ENCODE measurements around the gene WHRN.
A peak's percentile ranks its signal among the peaks of the same experiment; 100 is the strongest.

WHRN gene

DNA sequence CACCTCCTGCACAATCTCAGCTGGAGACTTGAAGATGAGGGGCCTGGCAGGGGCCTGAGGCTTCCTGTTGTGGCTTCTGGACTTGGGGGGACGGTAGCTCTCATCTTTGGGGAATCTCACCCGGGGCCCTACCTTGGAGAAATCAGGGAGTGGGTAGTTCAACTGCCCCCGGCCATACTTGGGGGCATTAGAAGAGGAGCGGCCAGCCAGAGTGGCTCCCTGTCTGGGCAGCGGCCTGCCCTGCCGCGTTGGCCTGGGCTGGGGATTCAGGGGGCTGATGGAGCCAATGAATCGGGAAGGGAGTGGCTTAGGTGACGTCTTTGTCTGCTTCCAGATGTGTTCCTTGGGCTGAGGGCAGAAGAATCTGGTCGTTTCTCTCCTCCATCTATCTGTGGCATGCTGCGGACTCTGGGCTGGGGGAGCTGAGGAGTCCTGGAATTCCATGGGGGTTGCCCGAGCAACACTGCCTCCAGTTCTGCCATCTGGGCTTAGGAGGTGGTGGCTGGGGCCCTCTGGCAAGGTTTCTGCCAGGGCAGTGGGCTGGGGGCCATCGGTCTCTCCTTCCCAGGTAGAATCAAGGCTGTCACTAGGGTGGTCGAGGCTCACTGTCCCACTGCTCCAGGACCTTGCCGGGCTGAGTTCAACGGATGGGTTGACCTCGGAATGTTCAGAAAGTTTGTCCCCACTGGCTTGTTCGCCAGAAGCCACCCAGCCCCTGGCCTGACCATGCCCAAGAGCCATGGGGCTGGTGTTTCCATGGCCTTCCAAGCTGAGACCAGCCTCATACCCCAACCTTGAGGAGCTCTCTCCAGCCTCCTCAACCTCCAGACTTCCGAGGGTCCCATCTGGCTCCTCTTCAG, 128.5 kb downstream of the WHRN start:
- no peak for TF ChIP-seq CTCF (IDR thresholded peaks at IDR 0.05; ENCODE audit: insufficient read depth, low read depth, low read length, missing control alignments)
- DNase-seq (ENCODE audit: low read depth): no peak
- H3K4me3 ChIP-seq (ENCODE audit: low read depth, low read length): no peak overlapping the region

GRCh38 chr9:114375386-114376175, 129.7 kb downstream of the WHRN start:
- DNase-seq (ENCODE audit: low read depth): no peak
- H3K4me3 ChIP-seq (ENCODE audit: low read depth, low read length): no peak overlapping the region
- TF ChIP-seq CTCF (IDR thresholded peaks at IDR 0.05; ENCODE audit: insufficient read depth, low read depth, low read length, missing control alignments): no peak

DNA sequence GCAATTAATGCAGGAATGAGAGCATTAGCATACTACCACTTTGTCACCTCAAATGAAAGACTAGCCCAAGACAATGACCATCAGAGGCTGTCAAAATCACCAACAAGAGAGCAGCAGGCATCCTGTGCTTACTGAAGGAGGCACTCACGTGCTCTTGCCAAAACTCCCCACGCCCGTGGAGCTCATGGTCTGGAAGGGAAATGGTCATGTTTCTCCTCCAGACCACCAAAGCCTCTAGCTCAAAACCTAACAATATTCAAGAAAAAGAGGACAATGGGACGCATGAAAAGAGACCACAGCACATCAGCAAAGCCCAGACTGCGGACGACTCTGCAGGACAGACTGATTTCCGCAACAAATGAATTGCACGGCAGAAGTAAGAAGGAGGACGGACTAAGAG, 130.3 kb downstream of the WHRN start:
- DNase-seq (ENCODE audit: low read depth): no peak
- H3K4me3 ChIP-seq (ENCODE audit: low read depth, low read length): no peak overlapping the region
- TF ChIP-seq CTCF (IDR thresholded peaks at IDR 0.05; ENCODE audit: insufficient read depth, low read depth, low read length, missing control alignments): no peak

- no peak overlapping the region for H3K4me3 ChIP-seq (ENCODE audit: low read depth, low read length)
- no peak for TF ChIP-seq CTCF (IDR thresholded peaks at IDR 0.05; ENCODE audit: insufficient read depth, low read depth, low read length, missing control alignments)
- DNase-seq (ENCODE audit: low read depth): no peak
Measured at GRCh38 chr9:114373960-114374730, 131.1 kb downstream of the WHRN start.

DNA sequence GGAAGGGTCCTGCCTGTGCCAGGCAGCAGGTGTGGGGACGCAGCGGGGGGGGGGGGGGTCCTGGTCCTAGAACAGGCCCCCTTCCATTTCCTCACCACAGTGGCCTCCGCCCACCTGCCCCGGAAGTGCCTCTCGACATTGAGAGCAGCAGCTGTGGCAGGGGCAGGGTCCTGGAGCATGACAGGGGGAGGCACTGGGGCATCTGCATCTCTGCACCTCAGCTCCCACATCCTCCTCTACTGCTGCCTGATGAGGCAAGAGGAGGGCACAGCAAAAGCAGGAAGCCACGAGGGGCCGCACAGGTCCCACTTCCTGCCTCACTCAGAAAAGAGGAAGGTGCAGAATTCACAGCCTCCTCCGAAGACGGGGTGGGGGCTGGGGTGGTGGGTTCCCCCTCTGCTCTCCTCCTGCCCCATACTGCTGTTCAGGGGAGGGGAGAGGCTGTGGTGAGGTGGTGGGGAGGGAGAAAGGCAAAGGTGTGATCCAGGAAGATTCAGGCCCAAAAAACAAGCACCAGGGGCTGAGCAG, 132.3 kb downstream of the WHRN start:
- peak overlapping the region; percentile 31 for H3K4me3 ChIP-seq (ENCODE audit: low read depth, low read length)
- peak; percentile 96 for DNase-seq (ENCODE audit: low read depth)
- peak; percentile 1 for TF ChIP-seq CTCF (IDR thresholded peaks at IDR 0.05; ENCODE audit: insufficient read depth, low read depth, low read length, missing control alignments)

Data from GM12865 (cell line).